Neural progenitor cell (in vitro differentiated cells): ENCODE data around the gene CCDC74A.
"Not testable (repeated sequence)": the region's sequence is repeated elsewhere in the genome, so short reads cannot be mapped to it uniquely, and the experiment has no call there.

Experiments used
- CTCF ChIP-seq: fragments of 200-600 bp; sonication (generic); IDR thresholded peaks from 2 replicates; pipeline ENCODE4 v1.5.1; 2017; ENCODE audit warnings: antibody characterized with exemption, mild to moderate bottlenecking
- EZH2 ChIP-seq: fragments of 200-600 bp; sonication (generic); IDR thresholded peaks from 2 replicates; pipeline ENCODE4 v1.6.1; 2017; ENCODE audit warnings: antibody characterized with exemption, mild to moderate bottlenecking, moderate library complexity

GRCh38 chr2:131517856-131518255 is 9.8 kb upstream of the CCDC74A start:
- not testable (repeated sequence) for TF ChIP-seq CTCF, EZH2
